Stimulated activated CD4-positive, alpha-beta T cell treated with anti-CD3 and anti-CD28 coated beads, Interleukin-1b, Interleukin-23, amount 100 ng/mL, for 4 hours (primary cell): ENCODE results near the gene SUGP1.
"Not testable (repeated sequence)": the region's sequence is repeated elsewhere in the genome, so short reads cannot be mapped to it uniquely, and the experiment has no call there.

Source experiments
- DNase-seq, 2 donors: peaks; one replicate each; pipeline ENCODE4 v3.0.0-alpha.2; 2020; ENCODE audit warnings: low read depth in 2 of 2

Gene SUGP1

DNA sequence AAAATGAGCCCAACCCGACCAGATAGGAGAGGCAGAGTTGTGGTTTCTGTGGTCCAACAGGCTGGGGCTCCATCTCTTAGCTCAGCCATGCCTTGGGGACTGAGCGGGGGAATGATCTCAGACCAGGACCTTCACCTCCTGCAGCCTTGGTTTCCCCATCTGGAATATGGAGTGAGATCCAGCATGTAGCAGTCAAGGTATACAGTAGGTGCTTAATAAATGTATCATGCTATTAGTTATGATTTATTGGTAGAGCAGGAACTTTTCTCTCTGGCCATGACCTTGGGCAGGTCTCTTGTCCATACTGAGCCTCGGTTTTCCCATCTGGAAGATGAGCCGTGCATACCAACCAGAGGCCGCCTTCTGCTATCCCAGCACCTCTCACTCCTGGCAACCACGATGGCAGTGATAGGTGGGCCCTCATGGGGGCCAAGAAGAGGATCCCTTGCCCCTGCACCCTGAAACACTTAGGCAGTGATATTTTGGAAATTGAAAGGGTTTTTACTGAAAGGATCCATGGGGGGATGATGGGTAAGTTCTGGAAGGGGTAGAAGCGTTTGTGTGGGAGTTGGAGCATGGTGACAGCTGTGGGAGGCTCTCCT is 56.3 kb downstream of the SUGP1 start:
- no peak for DNase-seq

DNA sequence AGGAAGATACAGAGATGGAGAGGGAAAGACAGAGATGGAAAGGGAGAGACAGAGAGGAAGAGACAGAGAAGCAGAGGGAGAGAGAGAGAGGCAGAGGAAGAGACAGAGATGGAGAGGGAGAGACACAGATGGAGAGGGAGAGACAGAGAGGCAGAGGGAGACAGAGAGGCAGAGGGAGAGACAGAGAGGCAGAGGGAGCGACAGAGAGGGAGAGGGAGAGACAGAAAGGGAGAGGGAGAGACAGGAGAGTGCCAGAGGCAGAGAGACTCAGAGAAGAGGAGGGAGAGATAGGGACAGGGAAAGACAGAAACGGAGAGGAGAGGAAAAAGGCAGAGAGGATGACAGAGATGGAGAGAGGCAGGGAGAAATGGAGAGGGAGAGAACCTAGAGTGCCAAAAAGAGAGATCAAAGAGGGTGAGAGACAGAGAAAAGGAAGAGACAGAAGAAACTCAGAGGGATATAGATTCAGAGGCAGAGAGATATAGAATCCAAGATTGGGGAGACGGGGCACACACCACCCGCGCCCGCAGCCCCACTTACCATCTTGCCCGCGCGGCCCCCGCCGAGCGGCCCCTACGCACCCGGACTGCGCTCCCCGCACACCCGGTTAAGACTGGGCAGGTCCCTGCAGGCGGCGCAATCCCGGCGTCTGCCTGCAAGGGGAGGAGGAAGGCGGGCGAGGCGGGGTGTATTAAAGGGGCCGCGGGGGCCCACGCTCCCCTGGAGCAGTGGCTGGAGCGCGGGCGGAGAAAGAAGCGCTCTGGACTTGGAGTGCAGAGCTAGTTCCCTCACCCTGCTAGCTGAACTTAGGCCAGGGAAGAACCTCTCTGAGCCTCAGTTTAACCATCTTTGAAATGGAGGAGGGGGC is 57.9 kb downstream of the SUGP1 start:
- DNase-seq, result no peak

DNA sequence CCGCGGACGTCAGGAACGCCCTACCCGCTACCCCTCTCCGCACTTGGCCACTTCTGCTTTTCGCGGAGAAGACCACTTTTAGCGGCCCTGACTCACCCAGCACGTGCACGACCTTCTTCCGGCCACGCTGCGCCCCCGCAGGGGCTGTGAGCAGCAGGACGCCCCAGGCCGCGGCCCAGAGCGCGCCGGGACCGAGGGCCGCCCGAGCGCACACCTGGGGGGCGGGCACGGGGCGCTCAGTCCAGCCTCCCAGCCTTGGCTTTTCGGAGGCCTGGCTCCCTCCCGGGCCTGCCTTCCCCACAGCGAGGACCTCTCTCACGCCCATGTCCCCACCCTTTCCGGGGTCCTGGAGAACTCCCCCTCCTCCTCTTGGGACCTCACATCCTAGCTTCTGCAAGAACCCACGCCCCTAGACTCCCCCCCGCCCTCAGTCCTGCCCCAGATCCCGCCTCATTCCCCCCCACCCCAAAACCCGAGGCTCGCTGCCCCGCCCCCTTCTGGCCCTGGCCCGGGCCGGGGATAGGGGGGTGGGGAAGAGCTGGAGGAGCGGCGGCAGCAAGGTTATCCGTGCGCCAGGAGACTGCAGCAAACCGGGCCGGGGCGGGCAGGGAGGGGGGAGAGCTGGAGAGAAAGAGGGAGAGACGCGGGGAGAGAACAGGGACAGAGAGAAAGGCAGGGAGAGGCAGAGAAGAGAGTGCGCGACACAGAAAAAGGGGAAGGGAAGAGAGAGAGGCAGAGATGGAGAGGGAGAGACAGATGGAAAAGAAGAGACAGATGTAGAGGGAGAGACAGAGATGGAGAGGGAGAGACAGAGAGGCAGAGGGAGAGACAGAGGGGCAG is 58.7 kb downstream of the SUGP1 start:
- DNase-seq, result no peak

DNA sequence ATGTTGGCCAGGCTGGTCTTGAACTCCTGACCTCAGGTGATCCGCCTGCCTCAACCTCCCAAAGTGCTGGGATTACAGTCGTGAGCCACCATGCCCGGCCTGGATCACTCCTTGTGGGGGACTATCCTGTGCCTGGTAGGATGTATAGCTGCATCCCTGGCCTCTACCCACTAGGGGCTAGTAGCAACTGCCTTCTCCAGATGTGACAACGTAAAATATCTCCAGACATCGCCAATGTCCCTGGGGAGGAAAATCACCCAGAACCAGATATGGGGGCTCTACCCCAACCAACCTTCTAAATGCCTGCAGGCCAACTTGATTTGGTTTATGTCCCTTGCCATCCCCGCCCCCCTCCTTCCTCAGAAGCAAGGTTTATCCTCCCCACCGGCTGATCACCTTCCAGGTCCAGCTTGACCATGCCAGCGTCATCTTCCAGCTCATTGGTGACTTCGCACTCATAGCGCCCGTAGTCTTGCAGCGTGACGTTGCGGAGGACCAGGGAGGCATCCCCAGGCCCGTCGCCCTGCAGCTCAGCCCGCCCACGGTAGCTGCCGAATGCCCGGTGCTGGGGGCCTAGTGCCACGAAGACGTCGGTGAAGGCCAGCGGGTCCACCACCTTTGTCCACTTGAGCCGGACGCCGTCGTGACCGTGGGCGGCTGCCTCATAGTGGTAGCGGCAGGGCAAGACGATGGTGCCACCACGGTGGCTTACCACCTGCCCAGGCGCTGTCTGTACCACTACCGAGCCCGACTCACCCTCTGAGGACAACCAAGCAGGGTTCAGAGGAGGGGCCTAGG is 59.7 kb downstream of the SUGP1 start:
- no peak for DNase-seq

DNA sequence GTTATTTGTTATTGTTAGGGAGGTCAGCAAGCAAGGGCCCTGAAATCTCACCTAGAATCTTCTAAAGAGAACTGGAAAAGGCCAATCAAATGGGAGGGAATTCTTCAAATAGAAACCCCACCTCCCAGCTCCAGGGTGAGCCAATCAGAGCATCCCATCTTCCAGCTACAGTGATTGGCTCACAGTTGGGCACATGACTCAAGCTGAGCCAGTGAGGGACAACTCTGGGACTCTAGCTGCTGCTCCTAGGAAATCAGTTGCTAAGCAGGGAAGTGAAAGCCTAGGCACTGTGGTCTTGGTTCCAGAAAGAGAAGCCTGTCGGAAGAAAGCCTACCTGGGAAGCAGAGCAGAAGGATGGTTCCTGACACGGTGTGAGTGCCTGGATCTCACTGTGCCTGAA is 60.6 kb downstream of the SUGP1 start:
- DNase-seq, result no peak

DNA sequence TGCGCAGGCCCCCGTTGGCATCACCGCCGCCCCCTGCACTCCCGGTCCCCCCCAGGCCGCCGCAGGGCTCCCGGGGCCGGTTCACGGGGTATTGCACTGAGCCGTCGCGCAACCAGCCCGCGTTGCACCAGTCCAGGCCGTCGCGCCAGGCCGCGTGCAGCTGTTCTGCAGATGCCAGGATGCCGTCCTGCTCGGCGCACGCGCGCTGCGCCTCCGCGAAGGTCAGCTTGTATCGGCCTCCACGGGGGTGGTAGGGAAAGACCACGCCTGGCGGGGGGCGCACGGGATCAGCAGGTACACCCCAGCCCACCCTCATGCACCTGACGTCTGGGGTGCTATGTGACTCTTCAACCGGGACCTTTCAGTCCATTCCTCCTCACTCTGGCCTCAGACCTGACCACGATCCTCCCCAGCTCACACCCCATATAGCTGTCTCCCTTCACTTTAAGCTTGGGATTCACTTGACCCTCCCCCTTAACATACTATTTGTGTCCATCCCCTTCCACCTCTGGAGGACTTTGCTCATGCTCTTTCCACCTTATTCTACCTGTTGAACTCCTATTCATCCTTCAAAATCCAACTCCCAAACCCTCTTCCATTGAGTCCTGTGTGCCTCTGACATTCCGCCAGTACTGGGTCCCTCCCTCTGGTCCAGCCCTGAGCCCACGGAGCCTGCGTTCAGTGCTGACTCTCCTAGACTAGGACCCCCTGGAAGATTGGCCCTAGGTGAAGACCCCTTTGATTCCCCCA is 61.5 kb downstream of the SUGP1 start:
- no peak for DNase-seq

DNA sequence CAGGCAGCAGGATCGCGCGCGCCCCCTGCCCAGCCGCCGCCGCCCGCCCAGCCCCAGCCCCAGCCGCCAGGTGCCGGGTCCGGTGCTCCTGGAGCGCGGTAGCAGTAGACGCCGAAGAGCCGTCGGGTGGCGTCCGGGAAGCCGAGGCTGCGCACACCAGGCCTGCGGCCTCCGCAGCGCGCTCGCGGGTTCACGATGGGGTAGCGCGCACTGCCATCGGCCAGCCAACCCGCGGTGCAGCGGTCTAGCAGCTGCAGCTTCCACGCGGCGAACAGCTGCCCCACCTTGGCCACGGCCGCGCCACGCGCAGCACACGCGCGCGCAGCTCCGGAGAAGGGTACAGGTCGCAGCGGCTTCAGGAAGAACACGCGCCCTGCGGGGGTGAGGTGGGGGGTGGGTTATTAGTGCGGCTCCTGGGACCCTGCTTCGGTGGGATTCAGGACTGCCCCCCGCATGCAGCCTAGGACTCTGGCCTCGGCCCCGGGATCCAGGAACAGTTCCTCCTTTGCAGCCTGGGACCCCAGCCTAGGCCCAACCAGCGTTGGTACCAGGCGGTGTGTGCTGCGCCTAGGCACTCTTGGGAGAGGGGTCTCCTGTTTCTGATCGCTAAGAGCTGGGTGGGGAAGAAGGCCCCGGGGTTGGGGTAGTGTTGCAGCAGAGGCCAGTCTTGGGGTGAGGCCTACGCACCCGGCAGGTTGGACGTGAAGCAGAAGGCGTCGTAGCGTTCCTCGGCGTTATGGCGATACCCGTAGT is 62.3 kb downstream of the SUGP1 start:
- DNase-seq, result no peak

DNA sequence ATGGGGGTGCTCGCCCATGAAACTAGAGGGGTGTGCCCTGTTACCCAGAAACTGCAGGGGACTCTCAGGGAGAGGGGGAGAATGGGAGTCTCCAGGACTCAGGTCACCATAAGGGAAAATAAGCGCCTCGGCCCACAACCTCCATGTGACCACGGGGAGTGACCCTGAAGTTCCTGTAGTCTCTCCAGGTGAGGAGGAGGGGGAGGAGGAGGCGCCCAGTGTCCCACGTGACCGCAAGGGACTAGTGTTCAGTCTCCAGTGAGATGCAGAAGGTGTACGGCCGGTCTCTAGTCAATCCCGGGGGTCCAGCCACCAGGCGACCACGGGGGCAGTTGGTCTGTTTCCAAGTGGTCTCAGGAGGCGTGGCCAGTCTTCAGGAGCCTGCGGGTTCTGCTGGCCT is 63.2 kb downstream of the SUGP1 start:
- DNase-seq, result no peak

DNA sequence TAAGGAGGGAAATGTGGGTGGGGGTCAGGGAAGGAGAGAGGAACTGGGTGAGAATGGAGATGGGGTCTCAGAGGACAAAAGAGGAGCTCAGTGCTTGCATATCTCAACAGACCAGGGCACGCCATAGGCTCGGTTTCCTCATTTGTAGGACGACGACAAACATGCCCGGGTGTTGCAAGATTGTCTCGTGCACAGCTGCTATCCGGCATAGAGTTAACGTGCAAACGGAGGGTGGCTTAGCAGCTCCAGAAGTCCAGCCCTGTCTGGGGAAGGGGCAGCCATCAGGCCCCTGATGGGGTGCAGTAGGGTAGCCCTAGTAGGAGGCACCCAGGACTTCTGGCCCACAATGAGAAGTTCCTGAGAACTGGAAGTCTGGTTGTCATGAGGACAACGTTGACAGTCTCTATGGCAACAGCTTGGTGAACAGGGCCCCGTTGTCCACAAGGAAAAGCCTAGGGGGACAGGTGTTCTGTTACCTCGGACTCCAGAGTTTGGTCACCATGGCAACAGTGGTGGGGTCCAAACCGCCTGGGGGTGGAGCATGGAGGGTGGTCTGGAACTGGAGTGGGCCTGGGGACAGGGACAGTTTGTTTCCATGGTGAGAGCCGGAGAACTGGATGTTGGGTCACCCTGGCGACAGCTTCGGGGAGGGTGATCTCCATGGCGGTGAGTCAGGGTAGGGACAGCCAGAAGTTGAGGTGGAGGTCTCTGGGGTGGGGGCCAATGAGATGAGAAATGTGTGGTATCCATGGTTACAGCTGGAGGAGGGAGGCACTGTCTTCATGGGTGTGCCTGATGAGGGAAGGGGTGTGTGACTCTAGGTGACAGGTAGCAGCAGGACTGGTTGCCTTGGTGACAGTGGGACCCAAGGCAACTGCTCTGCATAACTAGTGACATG is 64.0 kb downstream of the SUGP1 start:
- no peak for DNase-seq

DNA sequence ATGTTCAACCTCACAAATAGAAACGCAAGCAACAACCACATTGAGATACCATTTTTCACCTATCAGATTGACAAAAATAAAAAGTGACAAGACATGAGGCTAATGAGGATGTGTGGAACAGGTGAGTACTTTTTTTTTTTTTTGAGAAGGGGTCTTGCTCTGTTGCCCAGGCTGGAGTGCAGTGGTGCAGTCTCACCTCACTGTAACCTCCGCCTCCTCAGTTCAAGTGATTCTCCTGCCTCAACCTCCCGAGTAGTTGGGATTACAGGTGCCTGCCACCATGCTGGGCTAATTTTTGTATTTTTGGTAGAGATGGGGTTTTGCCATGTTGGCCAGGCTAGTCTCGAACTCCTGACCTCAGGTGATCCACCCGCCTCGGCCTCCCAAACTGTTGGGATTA is 66.9 kb downstream of the SUGP1 start:
- DNase-seq, result not testable (repeated sequence)

DNA sequence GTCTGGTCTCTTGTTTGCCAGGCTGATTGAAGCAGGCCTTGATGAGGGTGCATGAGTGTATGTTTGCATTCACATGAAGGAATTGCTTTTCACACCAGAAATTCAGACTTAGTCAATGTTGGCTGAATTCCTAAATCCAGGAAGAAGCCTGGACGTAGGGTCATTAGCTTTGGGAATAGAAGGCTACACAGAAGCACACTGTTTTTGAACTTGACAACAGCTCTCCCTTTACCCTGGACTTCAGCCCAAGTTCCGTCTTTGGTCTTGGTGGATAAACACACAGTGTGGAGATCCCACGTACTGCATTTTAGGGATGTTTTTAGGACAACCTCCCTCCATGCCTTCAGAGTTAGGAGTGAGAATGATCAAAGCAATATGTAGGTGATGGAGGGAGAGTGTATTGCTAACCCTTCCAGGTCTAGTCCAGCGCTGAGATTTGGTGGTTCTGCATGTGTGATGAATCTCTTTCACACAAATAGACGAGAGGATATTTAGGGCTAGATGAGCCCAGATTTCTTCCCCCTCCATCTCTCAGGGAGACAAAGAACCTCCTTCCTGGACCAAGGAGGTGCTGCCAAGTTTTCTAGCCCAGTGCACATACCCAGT is 70.0 kb downstream of the SUGP1 start:
- no peak for DNase-seq

DNA sequence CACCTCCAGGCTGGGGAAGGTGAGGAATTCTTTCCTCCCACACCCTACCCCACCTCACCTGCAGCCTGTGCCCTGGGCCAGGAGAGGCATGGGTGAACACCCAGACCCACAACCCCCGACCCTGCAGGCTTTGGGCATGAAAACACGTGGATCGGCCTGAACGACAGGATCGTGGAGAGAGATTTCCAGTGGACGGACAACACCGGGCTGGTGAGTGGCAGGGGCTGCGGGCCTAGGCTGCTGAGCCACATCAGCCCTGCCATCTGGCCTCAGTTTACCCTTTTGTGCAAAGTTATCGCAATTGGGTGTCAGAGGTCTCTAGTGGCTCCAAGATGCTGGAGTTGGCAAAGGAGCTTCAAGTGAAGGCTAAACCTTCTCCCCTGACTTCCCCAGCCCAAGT is 79.8 kb downstream of the SUGP1 start:
- DNase-seq, result no peak

DNA sequence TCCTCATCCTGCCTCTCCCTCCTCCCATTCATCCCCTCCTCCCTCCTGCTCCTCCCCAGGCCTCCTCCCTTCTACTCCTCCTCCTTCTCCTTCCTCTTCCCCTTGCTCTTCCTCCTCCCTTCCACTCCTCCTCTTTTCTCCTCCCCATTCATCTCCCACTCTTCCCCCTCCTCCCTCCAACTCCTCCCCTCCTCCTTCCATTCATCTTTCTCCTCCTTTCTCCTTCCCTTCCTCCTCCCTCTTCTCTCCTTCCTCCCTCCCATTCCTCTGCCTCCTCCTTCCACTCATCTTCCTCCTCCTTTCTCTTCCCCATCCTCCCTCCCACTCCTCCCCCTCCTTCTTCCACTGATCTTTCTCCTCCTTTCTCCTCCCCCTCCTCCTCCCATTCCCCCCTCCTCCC is 80.6 kb downstream of the SUGP1 start:
- no peak for DNase-seq

DNA sequence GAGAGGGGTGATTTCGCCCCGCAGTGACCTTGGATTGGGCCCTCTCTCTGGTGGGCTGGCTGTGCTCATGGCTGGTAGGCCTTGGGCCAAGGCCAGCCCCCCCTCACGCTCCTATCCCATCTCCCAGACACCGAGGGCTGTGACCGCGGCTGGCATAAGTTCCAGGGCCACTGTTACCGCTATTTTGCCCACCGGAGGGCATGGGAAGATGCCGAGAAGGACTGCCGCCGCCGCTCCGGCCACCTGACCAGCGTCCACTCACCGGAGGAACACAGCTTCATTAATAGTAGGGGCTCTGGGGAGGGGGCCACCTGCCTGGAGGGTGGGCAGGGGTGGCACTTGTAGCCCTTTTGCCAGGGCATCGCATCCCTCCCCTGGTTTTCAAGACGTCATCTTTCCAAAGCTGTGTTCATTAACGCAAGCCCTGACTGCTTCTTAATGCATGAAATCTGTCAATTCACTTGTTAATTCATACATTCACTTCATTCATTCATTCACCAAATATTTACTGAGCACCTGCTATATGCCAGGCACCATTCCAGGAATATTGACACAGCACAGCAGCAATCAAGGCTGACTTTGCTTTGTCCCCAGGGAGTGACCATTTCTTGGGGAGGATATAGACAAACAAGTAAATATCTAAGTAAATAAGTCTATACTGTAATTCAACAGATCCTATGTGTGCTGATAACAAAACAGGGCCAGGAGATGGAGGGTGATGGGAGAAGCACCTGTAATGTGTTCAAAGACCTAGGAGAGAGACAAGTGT is 82.0 kb downstream of the SUGP1 start:
- no peak for DNase-seq

DNA sequence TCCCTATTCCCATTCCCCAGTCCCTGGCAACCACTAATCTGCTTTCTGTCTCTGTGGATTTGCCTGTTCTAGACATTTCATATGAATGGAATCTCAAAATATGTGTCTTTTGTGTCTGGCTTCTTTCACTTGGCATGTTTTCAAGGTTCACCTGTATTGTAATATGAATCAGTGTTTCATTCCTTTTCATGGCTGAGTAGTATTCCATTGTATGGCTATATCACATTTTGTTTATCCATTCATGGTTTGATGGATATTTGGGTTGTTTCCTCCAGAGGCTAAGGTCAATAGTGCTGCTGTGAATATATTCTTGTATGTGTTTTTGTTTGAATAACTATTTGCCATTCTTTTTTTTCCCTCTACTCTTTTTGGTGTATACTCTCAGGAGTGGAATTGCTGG is 84.1 kb downstream of the SUGP1 start:
- DNase-seq, result no peak

DNA sequence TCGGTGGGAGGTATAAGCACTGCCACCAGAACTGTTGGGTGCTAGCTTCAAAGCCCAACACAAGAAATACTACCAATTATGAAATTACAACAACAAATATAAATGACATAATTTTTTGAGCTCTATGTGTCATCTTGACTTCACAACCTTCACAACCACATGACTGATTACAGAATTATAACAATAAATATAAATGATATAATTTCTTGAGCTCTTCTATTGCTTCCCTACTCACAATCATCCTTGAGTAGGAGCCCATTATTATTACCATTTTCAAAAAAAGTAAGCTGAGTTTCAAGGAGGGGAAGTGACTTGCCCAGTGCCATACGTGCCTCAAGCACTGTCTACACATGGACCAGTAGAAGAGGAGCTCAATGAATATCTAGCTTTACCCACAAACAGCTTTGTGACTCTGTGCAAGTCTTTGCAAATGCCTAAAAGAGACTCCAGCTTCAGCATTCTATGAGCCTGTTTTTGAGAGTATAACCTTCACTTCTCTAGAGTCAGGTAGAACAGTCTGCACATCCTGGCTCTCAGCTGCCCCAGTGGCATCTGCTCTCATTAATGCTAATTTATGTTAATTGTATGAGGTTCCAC is 86.0 kb downstream of the SUGP1 start:
- DNase-seq, result no peak

DNA sequence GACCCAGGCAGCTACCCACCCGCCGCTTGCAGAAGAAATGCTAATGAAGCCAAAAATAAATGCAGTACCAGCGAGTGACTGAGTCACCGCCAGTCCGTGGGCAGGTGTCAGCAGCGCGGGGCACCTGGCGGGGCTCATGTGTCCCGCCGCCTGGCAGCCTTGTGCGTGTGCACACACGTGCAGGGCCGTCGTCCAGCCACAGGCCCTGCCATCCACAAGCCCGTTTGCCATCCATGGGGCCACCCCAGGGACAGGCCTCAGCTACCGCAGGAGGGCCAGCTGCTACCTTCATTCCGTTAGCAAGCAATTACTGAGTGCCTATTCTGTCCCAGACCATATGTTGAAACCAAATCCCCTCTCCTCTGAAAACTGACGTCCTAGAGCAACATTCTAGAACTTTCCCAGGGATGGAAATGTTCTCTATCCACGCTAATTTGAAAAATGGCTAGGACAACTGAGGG is 88.0 kb downstream of the SUGP1 start:
- DNase-seq, result no peak

DNA sequence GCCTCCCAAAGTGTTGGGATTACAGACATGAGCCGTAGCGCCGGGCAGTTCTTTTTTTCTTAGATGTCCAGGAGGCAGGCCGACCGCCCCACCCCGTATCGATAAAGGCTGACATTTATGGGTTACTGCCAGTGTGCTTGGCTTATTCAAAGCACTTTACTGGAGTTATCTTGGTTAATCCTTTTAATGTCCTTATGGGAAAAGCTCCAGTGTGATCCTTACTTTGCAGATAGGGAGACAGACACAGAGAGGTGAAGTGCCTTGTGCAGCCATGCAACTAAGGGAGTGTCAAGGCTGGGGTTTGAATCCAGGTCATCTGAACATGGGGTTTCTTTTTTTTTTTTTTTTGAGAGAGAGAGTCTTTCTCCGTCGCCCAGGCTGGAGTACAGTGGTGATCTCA is 89.3 kb downstream of the SUGP1 start:
- no peak for DNase-seq
